Heart left ventricle (tissue), 13 donors: ENCODE measurements around the gene CCL26.

Experiments used
- POLR2A ChIP-seq, 2 donors: fragments of 450-650 bp; IDR thresholded peaks; one replicate each; pipeline ENCODE4 v1.6.1; 2017; ENCODE audit warnings: antibody characterized with exemption in 2 of 2, mild to moderate bottlenecking in 2 of 2, moderate library complexity in 2 of 2
- TF ChIP-seq, protein P1 (sequence below), 12 donors: fragments of 200-600 bp; sonication (generic) in 4 of 12; IDR thresholded peaks; one replicate each; pipeline versions ENCODE4 v1.5.0 to v1.8.0; 2018 to 2022; ENCODE audit warnings: antibody characterized with exemption in 12 of 12, mild to moderate bottlenecking in 5 of 12
- donor health status: ischemic (EF 13 %, LVEDD 7.1; RV severe dilation, severe dysfunction).
- donor health status: DM: no; HTN: yes; CAD: no.
- donor health status: DM: no; HTN: no; CAD: no.
- donor health status: ischemic (EF 25% LVEDD 6.9; RV normal size, moderate dysfunction).
- donor health status: ischemic (EF 25% LVEDD 5.7; RV mildly dilated, moderate dysfunction).
- donor health status: ischemic (EF 35%, LVEDD 5.7; RV mildly dilated, moderate dysfunction).
- donor health status: nonischemic (EF 11% LVEDD 7.7; RV severe dilation, severe dysfunction).
- donor health status: DM: yes; HTN: yes; CAD: no.
- donor health status: PGD.
- donor health status: ischemic (EF 29% LVEDD 5.4; RV normal size, mild dysfunction).
- donor health status: nonischemic (EF 23%, LVEDD 6.1; RV moderate dilation, normal function).

DNA sequence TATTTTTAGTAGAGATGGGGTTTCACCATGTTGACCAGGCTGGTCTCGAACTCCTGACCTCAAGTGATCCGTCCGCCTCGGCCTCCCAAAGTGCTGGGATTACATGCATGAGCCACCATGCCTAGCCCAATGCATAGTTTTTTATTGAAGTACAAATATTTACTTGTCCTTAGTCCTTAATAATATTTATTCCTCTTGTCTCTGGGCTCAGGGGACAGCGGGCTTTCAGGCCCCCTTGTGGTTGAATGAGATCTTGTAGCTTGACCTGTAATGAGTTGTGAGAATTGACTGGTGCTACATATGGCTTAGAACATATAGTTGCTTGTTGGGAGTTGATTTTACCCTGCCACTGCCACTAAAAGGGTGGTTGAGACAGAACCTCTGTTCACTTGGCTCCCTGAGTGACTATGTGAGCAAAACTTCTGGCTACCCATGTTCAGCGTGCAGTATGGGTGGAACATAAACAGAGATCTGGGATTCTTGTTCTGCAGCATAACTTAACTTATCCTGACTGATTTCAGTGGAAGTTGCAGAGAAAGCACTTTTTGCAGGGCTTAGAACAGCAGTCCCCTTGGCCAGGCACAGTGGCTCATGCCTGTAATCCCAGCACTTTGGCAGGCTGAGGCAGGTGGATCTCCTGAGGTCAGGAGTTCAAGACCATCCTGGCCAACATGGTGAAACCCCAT lies 14.9 kb downstream of the CCL26 start:
- no peak for TF ChIP-seq POLR2A (IDR thresholded peaks at IDR 0.05)
- TF ChIP-seq, protein P1, sequence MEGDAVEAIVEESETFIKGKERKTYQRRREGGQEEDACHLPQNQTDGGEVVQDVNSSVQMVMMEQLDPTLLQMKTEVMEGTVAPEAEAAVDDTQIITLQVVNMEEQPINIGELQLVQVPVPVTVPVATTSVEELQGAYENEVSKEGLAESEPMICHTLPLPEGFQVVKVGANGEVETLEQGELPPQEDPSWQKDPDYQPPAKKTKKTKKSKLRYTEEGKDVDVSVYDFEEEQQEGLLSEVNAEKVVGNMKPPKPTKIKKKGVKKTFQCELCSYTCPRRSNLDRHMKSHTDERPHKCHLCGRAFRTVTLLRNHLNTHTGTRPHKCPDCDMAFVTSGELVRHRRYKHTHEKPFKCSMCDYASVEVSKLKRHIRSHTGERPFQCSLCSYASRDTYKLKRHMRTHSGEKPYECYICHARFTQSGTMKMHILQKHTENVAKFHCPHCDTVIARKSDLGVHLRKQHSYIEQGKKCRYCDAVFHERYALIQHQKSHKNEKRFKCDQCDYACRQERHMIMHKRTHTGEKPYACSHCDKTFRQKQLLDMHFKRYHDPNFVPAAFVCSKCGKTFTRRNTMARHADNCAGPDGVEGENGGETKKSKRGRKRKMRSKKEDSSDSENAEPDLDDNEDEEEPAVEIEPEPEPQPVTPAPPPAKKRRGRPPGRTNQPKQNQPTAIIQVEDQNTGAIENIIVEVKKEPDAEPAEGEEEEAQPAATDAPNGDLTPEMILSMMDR (IDR thresholded peaks at IDR 0.05), result peak in 11 of 12 donors; percentile 24 to 53 (median 34)
